Measurements from ENCODE around the gene FBL. TPM values are rescaled to one million over a fixed set of nuclear protein-coding genes. Genes with fewer than 3 reads are reported as not detected.
A peak's percentile ranks its signal among the peaks of the same experiment; 100 is the strongest.

Gene FBL
- total RNA-seq, 1 experiment from 2014 or later, result 576 TPM

- TF ChIP-seq AR (CRISPR knock-in tag; IDR thresholded peaks at IDR 0.05), result peak; percentile 70; the same call in 1 of the 2 replicates
These were observed 12.5 kb downstream of the FBL start, which contains the start of gene DYRK1B (continued) for GRCh38 chr19:39833464-39834286.

- ATAC-seq (peak; percentile 20; the same call in 1 of the 2 replicates), DNase-seq (ENCODE audit: low spot score) (no peak)
- Mint-ChIP-seq H3K27me3 (ENCODE audit: low read depth) (no peaks in the 10 kb centered on the region), H3K27ac (peak overlapping the region; percentile 47; the same call in 1 of the 2 replicates), H3K4me3 (peak overlapping the region; percentile 67), H3K9me3 (no peaks in the 10 kb centered on the region), H3K36me3 (peaks cover 52% of the 10 kb centered on the region), H3K4me1 (peaks cover 13% of the 10 kb centered on the region)
- TF ChIP-seq ZMAT4 (CRISPR knock-in tag; IDR thresholded peaks at IDR 0.05), result no peak
- TF ChIP-seq NFE2L1 (CRISPR knock-in tag; IDR thresholded peaks at IDR 0.05), result no peak
- TF ChIP-seq HMGXB4 (CRISPR knock-in tag; IDR thresholded peaks at IDR 0.05), result no peak
- TF ChIP-seq SP1 (CRISPR knock-in tag; conservative IDR thresholded peaks at IDR 0.05), result no peak
- no peak for TF ChIP-seq OVOL2 (CRISPR knock-in tag; IDR thresholded peaks at IDR 0.05; ENCODE audit: borderline replicate concordance)
- no peak for TF ChIP-seq CREB1 (CRISPR knock-in tag; IDR thresholded peaks at IDR 0.05)
- no peak for TF ChIP-seq SOX15 (CRISPR knock-in tag; IDR thresholded peaks at IDR 0.05)
- POLR2A ChIA-PET, result interaction anchor here (0.7 to 2.1 kb wide), 5 partner anchors 8 to 326 kb away, joined by 3 to 14 read pairs (median 6); partner anchors contain the start of gene FBL
- CTCF ChIA-PET, result interaction anchor here (0.9 to 2.1 kb wide), 9 partner anchors 11 to 435 kb away, joined by 3 to 22 read pairs (median 7); partner anchors contain the start of genes FBL, PSMC4 and TTC9B
These were observed 13.1 kb downstream of the FBL start for GRCh38 chr19:39833160-39833463.

GRCh38 chr19:39832341-39833083, 13.7 kb downstream of the FBL start:
- no peaks in the 10 kb centered on the region for H3K27me3 Mint-ChIP-seq (ENCODE audit: low read depth)
- H3K27ac Mint-ChIP-seq, result peak overlapping the region; percentile 47; the same call in 1 of the 2 replicates
- peaks cover 47% of the 10 kb centered on the region for H3K36me3 Mint-ChIP-seq
- H3K4me1 Mint-ChIP-seq, result peaks cover 13% of the 10 kb centered on the region
- no peaks in the 10 kb centered on the region for H3K9me3 Mint-ChIP-seq
- DNase-seq (ENCODE audit: low spot score), result no peak
- ChIA-PET POLR2A (interaction anchor here (1.5 to 2.1 kb wide), 2 partner anchors 8 to 14 kb away, joined by 11 to 14 read pairs; partner anchors contain the start of gene FBL), CTCF (interaction anchor here (1.9 to 2.1 kb wide), 2 partner anchors 14 to 138 kb away, joined by 7 to 13 read pairs; partner anchors contain the start of genes FBL and PSMC4)
- H3K4me3 Mint-ChIP-seq, result peak overlapping the region; percentile 67
- ATAC-seq, result no peak
- TF ChIP-seq PRRX2 (CRISPR knock-in tag; IDR thresholded peaks at IDR 0.05), result no peak
- no peak for TF ChIP-seq SMAD3 (CRISPR knock-in tag; IDR thresholded peaks at IDR 0.05; ENCODE audit: borderline replicate concordance)
- no peak for TF ChIP-seq ESRRA (CRISPR knock-in tag; IDR thresholded peaks at IDR 0.05; ENCODE audit: borderline replicate concordance)
- no peak for TF ChIP-seq RORB (CRISPR knock-in tag; IDR thresholded peaks at IDR 0.05)
- TF ChIP-seq ZNF263 (CRISPR knock-in tag; IDR thresholded peaks at IDR 0.05; ENCODE audit: low read depth), result no peak

GRCh38 chr19:39831679-39832078, 14.5 kb downstream of the FBL start:
- CTCF ChIA-PET, result no interaction called here
- DNase-seq (ENCODE audit: low spot score) (no peak), ATAC-seq (no peak)
- peak overlapping the region; percentile 4; the same call in 1 of the 2 replicates for H3K4me3 Mint-ChIP-seq
- POLR2A ChIA-PET, result no interaction called here
- H3K27me3 Mint-ChIP-seq (ENCODE audit: low read depth), result no peaks in the 10 kb centered on the region
- peaks cover 13% of the 10 kb centered on the region for H3K4me1 Mint-ChIP-seq
- H3K9me3 Mint-ChIP-seq, result no peaks in the 10 kb centered on the region
- no peak overlapping the region for H3K27ac Mint-ChIP-seq
- H3K36me3 Mint-ChIP-seq, result peaks cover 38% of the 10 kb centered on the region
- TF ChIP-seq IRF1 (CRISPR knock-in tag; IDR thresholded peaks at IDR 0.05) (no peak), SMAD3 (CRISPR knock-in tag; IDR thresholded peaks at IDR 0.05; ENCODE audit: borderline replicate concordance) (no peak), E2F5 (CRISPR knock-in tag; IDR thresholded peaks at IDR 0.05) (no peak), FOXP4 (CRISPR knock-in tag; IDR thresholded peaks at IDR 0.05) (no peak), MXD4 (CRISPR knock-in tag; IDR thresholded peaks at IDR 0.05; ENCODE audit: borderline replicate concordance) (no peak), OVOL2 (CRISPR knock-in tag; IDR thresholded peaks at IDR 0.05; ENCODE audit: borderline replicate concordance) (no peak)
